CD4-positive, alpha-beta T cell treated with Interleukin-4 for 1 hour (primary cell): ENCODE measurements around the gene DDAH2.

Experiments used
- DNase-seq, 2 donors: peaks; one replicate each; pipeline ENCODE4 v3.0.0-alpha.2; 2020 to 2022

Gene DDAH2

GRCh38 chr6:31729979-31730630, 1.0 kb upstream of the DDAH2 start:
- DNase-seq = peak; percentile 74 to 75

- DNase-seq = peak; percentile 85 to 86
Measured at GRCh38 chr6:31729515-31729978, 448 bp upstream of the DDAH2 start.

- no peak for DNase-seq
Measured at GRCh38 chr6:31727717-31728671, 1.1 kb downstream of the DDAH2 start.

- peak; percentile 25 to 76 for DNase-seq
Measured at GRCh38 chr6:31727034-31727716, 1.9 kb downstream of the DDAH2 start.

GRCh38 chr6:31725502-31726350, 3.4 kb downstream of the DDAH2 start:
- no peak for DNase-seq

GRCh38 chr6:31723980-31724691, 5.0 kb downstream of the DDAH2 start:
- DNase-seq = no peak

GRCh38 chr6:31723245-31723979, 5.7 kb downstream of the DDAH2 start, which contains the start of gene MPIG6B:
TSS of gene MPIG6B (plus strand) at chr6:31723373. CDS start at chr6:31723384, 11 bp downstream.
- no peak for DNase-seq

- no peak for DNase-seq
Measured at GRCh38 chr6:31722173-31722572, 6.9 kb downstream of the DDAH2 start.

GRCh38 chr6:31721351-31722020, 7.6 kb downstream of the DDAH2 start, which contains the start of gene LY6G6C:
TSS of gene LY6G6C (minus strand) at chr6:31721746. CDS start at chr6:31721679, 67 bp downstream.
- DNase-seq = no peak

- no peak for DNase-seq
Measured at GRCh38 chr6:31720196-31720770, 8.8 kb downstream of the DDAH2 start.

GRCh38 chr6:31719001-31719400, 10.1 kb downstream of the DDAH2 start:
- DNase-seq = no peak

GRCh38 chr6:31718265-31718664, 10.8 kb downstream of the DDAH2 start:
- DNase-seq = no peak

- DNase-seq = no peak
Measured at GRCh38 chr6:31717499-31718222, 11.4 kb downstream of the DDAH2 start.

GRCh38 chr6:31715022-31715958, 13.8 kb downstream of the DDAH2 start, which contains the start of gene LY6G6D:
TSS of gene LY6G6D (plus strand) at chr6:31715348. CDS start at chr6:31715356, 8 bp downstream.
- DNase-seq = no peak

GRCh38 chr6:31713991-31714684, 15.0 kb downstream of the DDAH2 start:
- no peak for DNase-seq

- no peak for DNase-seq
Measured at GRCh38 chr6:31713465-31713864, 15.6 kb downstream of the DDAH2 start.

- peak; percentile 28 to 35 for DNase-seq
Measured at GRCh38 chr6:31712296-31712695, 16.8 kb downstream of the DDAH2 start.
